Measurements from ENCODE around the gene SPTB. TPM values are rescaled to one million over a fixed set of nuclear protein-coding genes. Genes with fewer than 3 reads are reported as not detected.

The SPTB gene
- polyA plus RNA-seq, 1 donor (not counting 4 experiments of a cell fraction or from before 2014, with no cell fraction given) = not detected

DNA sequence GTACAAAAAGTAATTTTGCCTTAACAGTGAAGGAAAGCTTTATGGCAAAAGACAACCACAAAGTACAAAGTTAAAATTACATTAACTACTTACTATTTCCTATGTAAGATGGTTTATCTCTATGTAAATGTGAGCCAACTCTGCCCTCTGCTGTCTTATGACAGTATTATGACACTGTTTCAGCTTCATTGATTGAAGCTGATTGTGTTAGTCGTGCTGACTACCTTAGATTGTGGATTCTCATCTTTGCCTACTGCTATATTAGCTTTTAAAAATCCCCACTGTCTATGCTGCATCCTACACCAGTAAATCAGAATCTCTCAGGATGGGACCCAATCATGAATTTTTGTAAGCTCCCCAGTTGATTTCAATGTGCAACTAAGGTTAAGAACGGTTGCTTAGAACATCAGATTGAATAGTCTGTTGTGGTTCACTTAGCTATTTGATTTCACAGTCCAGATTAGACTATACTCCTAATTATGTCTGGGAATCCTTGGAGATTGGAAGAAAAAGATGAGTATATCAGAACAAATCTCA is 12.2 kb upstream of the SPTB start:
- FAIRE-seq = peak; percentile 67
- peaks cover 4% of the 10 kb centered on the region for H3K27me3 ChIP-seq (ENCODE audit: control insufficient read depth, extremely low read depth, insufficient read depth, low read length)
- TF ChIP-seq, protein P1, sequence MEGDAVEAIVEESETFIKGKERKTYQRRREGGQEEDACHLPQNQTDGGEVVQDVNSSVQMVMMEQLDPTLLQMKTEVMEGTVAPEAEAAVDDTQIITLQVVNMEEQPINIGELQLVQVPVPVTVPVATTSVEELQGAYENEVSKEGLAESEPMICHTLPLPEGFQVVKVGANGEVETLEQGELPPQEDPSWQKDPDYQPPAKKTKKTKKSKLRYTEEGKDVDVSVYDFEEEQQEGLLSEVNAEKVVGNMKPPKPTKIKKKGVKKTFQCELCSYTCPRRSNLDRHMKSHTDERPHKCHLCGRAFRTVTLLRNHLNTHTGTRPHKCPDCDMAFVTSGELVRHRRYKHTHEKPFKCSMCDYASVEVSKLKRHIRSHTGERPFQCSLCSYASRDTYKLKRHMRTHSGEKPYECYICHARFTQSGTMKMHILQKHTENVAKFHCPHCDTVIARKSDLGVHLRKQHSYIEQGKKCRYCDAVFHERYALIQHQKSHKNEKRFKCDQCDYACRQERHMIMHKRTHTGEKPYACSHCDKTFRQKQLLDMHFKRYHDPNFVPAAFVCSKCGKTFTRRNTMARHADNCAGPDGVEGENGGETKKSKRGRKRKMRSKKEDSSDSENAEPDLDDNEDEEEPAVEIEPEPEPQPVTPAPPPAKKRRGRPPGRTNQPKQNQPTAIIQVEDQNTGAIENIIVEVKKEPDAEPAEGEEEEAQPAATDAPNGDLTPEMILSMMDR (optimal IDR thresholded peaks at IDR 0.05 in 1 of 3, IDR thresholded peaks at IDR 0.05 in 1 of 3, conservative IDR thresholded peaks at IDR 0.05 in 1 of 3; ENCODE audit: extremely low read depth in 1 of 3, insufficient read depth in 2 of 3, low read length in 3 of 3) = peak; percentile 36 to 57 (median 38)
- TF ChIP-seq EZH2 (IDR thresholded peaks at IDR 0.05; ENCODE audit: low read length) = no peak
- H2AFZ ChIP-seq (ENCODE audit: control insufficient read depth, low read length) = no peak overlapping the region
- no peaks in the 10 kb centered on the region for H4K20me1 ChIP-seq (ENCODE audit: control insufficient read depth, extremely low read depth, insufficient read depth, low read length)
- H3K27ac ChIP-seq (ENCODE audit: control insufficient read depth, insufficient read depth, low read length) = no peak overlapping the region
- H3K4me1 ChIP-seq (ENCODE audit: control insufficient read depth, extremely low read depth, insufficient read depth, low read length) = no peaks in the 10 kb centered on the region
- dilution Hi-C loops (cut with MboI; ENCODE audit: extremely low pct_ligation_motif_present, low sequenced_read_pairs) = no loop called here
- H3K9me1 ChIP-seq (ENCODE audit: control insufficient read depth, extremely low read depth, insufficient read depth, low read length) = no peaks in the 10 kb centered on the region
- DNase-seq (ENCODE audit: low read depth, low spot score) = no peak
- H3K4me2 ChIP-seq (ENCODE audit: control insufficient read depth, extremely low read depth, insufficient read depth, low read depth, low read length) = no peak overlapping the region
- no peak overlapping the region for H3K9ac ChIP-seq (ENCODE audit: control insufficient read depth, extremely low read depth, insufficient read depth, low read length)
- no peak overlapping the region for H3K4me3 ChIP-seq (ENCODE audit: control insufficient read depth in 2 of 3, extremely low read depth in 1 of 3, insufficient read depth in 2 of 3, low read depth in 1 of 3, low read length in 3 of 3)
- no peaks in the 10 kb centered on the region for H3K79me2 ChIP-seq (ENCODE audit: control insufficient read depth, insufficient read depth, low read length)
- no peaks in the 10 kb centered on the region for H3K9me3 ChIP-seq (ENCODE audit: control insufficient read depth, low read depth, low read length)
- H3K36me3 ChIP-seq (ENCODE audit: control insufficient read depth in 2 of 2, extremely low read depth in 1 of 2, insufficient read depth in 2 of 2, low read length in 2 of 2) = no peaks in the 10 kb centered on the region

DNA sequence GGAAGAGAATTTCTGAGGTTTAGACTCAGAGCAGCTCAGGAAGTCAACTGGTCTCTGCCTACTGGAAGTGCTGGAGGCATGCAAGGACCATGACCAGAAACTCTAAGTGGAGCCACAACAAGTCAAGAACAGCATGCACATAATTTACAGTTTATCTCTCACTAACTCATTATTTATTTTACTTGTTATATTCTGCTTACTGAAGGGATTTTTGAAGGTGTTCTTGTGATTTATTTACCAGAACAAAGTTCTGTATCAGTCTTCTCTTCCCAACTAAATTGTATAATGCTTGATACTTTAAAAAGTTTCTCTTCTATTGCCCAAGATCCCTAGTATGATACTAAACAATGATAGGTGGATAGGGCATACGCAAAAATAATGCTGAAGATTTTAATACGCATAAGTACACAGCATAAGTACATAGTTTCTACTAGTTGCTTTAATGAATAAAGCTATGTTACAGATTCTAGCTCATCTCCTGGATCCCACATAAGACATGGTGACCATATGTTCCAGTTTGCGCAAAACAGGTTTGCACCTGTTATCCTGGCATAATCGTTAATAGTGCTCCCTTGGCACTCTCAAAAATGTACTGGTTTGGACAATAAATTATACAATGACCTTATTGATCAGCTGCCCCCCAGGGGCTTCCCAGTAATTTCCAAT is 11.6 kb upstream of the SPTB start:
- dilution Hi-C loops (cut with MboI; ENCODE audit: extremely low pct_ligation_motif_present, low sequenced_read_pairs) = no loop called here
- no peak for FAIRE-seq
- no peaks in the 10 kb centered on the region for H3K36me3 ChIP-seq (ENCODE audit: control insufficient read depth in 2 of 2, extremely low read depth in 1 of 2, insufficient read depth in 2 of 2, low read length in 2 of 2)

More for the DNA sequence above, 11.6 kb upstream of the SPTB start:
- peaks cover 5% of the 10 kb centered on the region for H3K27me3 ChIP-seq (ENCODE audit: control insufficient read depth, extremely low read depth, insufficient read depth, low read length)
- H3K9me3 ChIP-seq (ENCODE audit: control insufficient read depth, low read depth, low read length) = no peaks in the 10 kb centered on the region
- no peak overlapping the region for H3K4me2 ChIP-seq (ENCODE audit: control insufficient read depth, extremely low read depth, insufficient read depth, low read depth, low read length)
- no peaks in the 10 kb centered on the region for H3K79me2 ChIP-seq (ENCODE audit: control insufficient read depth, insufficient read depth, low read length)
- no peak overlapping the region for H3K9ac ChIP-seq (ENCODE audit: control insufficient read depth, extremely low read depth, insufficient read depth, low read length)
- no peak for DNase-seq (ENCODE audit: low read depth, low spot score)
- H2AFZ ChIP-seq (ENCODE audit: control insufficient read depth, low read length) = no peak overlapping the region
- H3K9me1 ChIP-seq (ENCODE audit: control insufficient read depth, extremely low read depth, insufficient read depth, low read length) = no peaks in the 10 kb centered on the region
- no peaks in the 10 kb centered on the region for H3K4me1 ChIP-seq (ENCODE audit: control insufficient read depth, extremely low read depth, insufficient read depth, low read length)
- no peak overlapping the region for H3K27ac ChIP-seq (ENCODE audit: control insufficient read depth, insufficient read depth, low read length)
- no peaks in the 10 kb centered on the region for H4K20me1 ChIP-seq (ENCODE audit: control insufficient read depth, extremely low read depth, insufficient read depth, low read length)
- TF ChIP-seq, protein P1 (optimal IDR thresholded peaks at IDR 0.05 in 1 of 3, IDR thresholded peaks at IDR 0.05 in 1 of 3, conservative IDR thresholded peaks at IDR 0.05 in 1 of 3; ENCODE audit: extremely low read depth in 1 of 3, insufficient read depth in 2 of 3, low read length in 3 of 3) = no peak
- TF ChIP-seq EZH2 (IDR thresholded peaks at IDR 0.05; ENCODE audit: low read length) = no peak
- no peak overlapping the region for H3K4me3 ChIP-seq (ENCODE audit: control insufficient read depth in 2 of 3, extremely low read depth in 1 of 3, insufficient read depth in 2 of 3, low read depth in 1 of 3, low read length in 3 of 3)

Measured in keratinocyte (primary cell).